ENCODE data around the gene FAM186B.
A peak's percentile ranks its signal among the peaks of the same experiment; 100 is the strongest.

Gene FAM186B

GRCh38 chr12:49549735-49550692, 55.4 kb downstream of the FAM186B start:
- no peak for DNase-seq

- DNase-seq: no peak
Observed at GRCh38 chr12:49548822-49549648, 56.4 kb downstream of the FAM186B start.

GRCh38 chr12:49548481-49548821, 57.0 kb downstream of the FAM186B start:
- DNase-seq: no peak

- no peak for DNase-seq
Observed at GRCh38 chr12:49547090-49547690, 58.2 kb downstream of the FAM186B start.

- no peak for DNase-seq
Observed at GRCh38 chr12:49546481-49546880, 59.0 kb downstream of the FAM186B start.

GRCh38 chr12:49545815-49546214, 59.6 kb downstream of the FAM186B start:
- no peak for DNase-seq

- DNase-seq: no peak
Observed at GRCh38 chr12:49543914-49544815, 61.3 kb downstream of the FAM186B start.

GRCh38 chr12:49543221-49543913, 62.1 kb downstream of the FAM186B start:
- no peak for DNase-seq

GRCh38 chr12:49542592-49543160, 62.8 kb downstream of the FAM186B start:
- DNase-seq: no peak

- no peak for DNase-seq
Observed at GRCh38 chr12:49541911-49542505, 63.4 kb downstream of the FAM186B start.

- DNase-seq: no peak
Observed at GRCh38 chr12:49541140-49541861, 64.1 kb downstream of the FAM186B start.

- DNase-seq: no peak
Observed at GRCh38 chr12:49540229-49541139, 65.0 kb downstream of the FAM186B start.

GRCh38 chr12:49539406-49540228, 65.8 kb downstream of the FAM186B start:
- no peak for DNase-seq

GRCh38 chr12:49538510-49539403, 66.7 kb downstream of the FAM186B start, which contains the start of gene KCNH3:
Gene KCNH3 (plus strand): TSS chr12:49539030. CDS start chr12:49539417, 387 bp downstream.
- DNase-seq: peak; percentile 86

- DNase-seq: no peak
Observed at GRCh38 chr12:49537752-49538509, 67.5 kb downstream of the FAM186B start.
